CD1c-positive myeloid dendritic cell (primary cell): ENCODE measurements around the gene CACNG3.
A peak's percentile ranks its signal among the peaks of the same experiment; 100 is the strongest.
"Not testable (repeated sequence)": the region's sequence is repeated elsewhere in the genome, so short reads cannot be mapped to it uniquely, and the experiment has no call there.

Source experiments
- DNase-seq: peaks from one replicate; pipeline ENCODE4 v3.0.0-alpha.2; 2016; ENCODE audit errors: extremely low spot score

The CACNG3 gene

GRCh38 chr16:24255456-24256371 lies at the start of gene CACNG3:
Gene CACNG3 (plus strand): TSS chr16:24256335. CDS start chr16:24256755, 420 bp downstream.
- peak; percentile 61 for DNase-seq

- DNase-seq: no peak
These were observed 49.2 kb upstream of the CACNG3 start for GRCh38 chr16:24206926-24207325.

- no peak for DNase-seq
These were observed 47.4 kb upstream of the CACNG3 start for GRCh38 chr16:24208710-24209109.

GRCh38 chr16:24214992-24215391 lies 41.1 kb upstream of the CACNG3 start:
- DNase-seq: no peak

- no peak for DNase-seq
These were observed 39.2 kb upstream of the CACNG3 start for GRCh38 chr16:24216961-24217360.

GRCh38 chr16:24217461-24217860 lies 38.7 kb upstream of the CACNG3 start:
- DNase-seq: no peak

GRCh38 chr16:24218299-24218698 lies 37.8 kb upstream of the CACNG3 start:
- no peak for DNase-seq

GRCh38 chr16:24221219-24221618 lies 34.9 kb upstream of the CACNG3 start:
- DNase-seq: no peak

GRCh38 chr16:24228514-24228913 lies 27.6 kb upstream of the CACNG3 start:
- DNase-seq: no peak

GRCh38 chr16:24232936-24233335 lies 23.2 kb upstream of the CACNG3 start:
- no peak for DNase-seq

- no peak for DNase-seq
These were observed 21.4 kb upstream of the CACNG3 start for GRCh38 chr16:24234737-24235136.

- DNase-seq: no peak
These were observed 20.3 kb upstream of the CACNG3 start for GRCh38 chr16:24235806-24236205.

GRCh38 chr16:24238846-24239245 lies 17.3 kb upstream of the CACNG3 start:
- not testable (repeated sequence) for DNase-seq

- no peak for DNase-seq
These were observed 9.1 kb upstream of the CACNG3 start for GRCh38 chr16:24246911-24247607.

- peak; percentile 65 for DNase-seq
These were observed 2.9 kb upstream of the CACNG3 start for GRCh38 chr16:24253192-24253591.

GRCh38 chr16:24257958-24258357 lies 1.8 kb downstream of the CACNG3 start:
- DNase-seq: peak; percentile 11

- peak; percentile 48 for DNase-seq
These were observed 2.7 kb downstream of the CACNG3 start for GRCh38 chr16:24258791-24259190.

GRCh38 chr16:24262816-24263215 lies 6.7 kb downstream of the CACNG3 start:
- no peak for DNase-seq

- no peak for DNase-seq
These were observed 14.7 kb downstream of the CACNG3 start for GRCh38 chr16:24270721-24271442.

GRCh38 chr16:24272379-24272778 lies 16.2 kb downstream of the CACNG3 start:
- DNase-seq: no peak

- DNase-seq: peak; percentile 77
These were observed 17.5 kb downstream of the CACNG3 start for GRCh38 chr16:24273508-24274182.

GRCh38 chr16:24275413-24275812 lies 19.3 kb downstream of the CACNG3 start:
- DNase-seq: no peak
